ENCODE data around the gene PGM5.

PGM5 gene

GRCh38 chr9:68562461-68562860 lies 206.1 kb downstream of the PGM5 start:
- DNase-seq: no peak
- H3K27me3 ChIP-seq (replicated peaks; ENCODE audit: insufficient read depth, low read length): no peaks in the 10 kb centered on the region
- H3K9me2 ChIP-seq (replicated peaks; ENCODE audit: insufficient read depth, low read length): no peaks in the 10 kb centered on the region
- H3K4me2 ChIP-seq (ENCODE audit: low read depth, low read length): no peak overlapping the region
- TF ChIP-seq EZH2 (optimal IDR thresholded peaks at IDR 0.05; ENCODE audit: low read depth, low read length) (no peak), CTCF (IDR thresholded peaks at IDR 0.05; ENCODE audit: low read length) (no peak), EZH2phosphoT487 (IDR thresholded peaks at IDR 0.05; ENCODE audit: low read length) (no peak)
- H3K79me2 ChIP-seq (ENCODE audit: low read length): no peaks in the 10 kb centered on the region
- no peaks in the 10 kb centered on the region for H3K36me3 ChIP-seq (replicated peaks; ENCODE audit: insufficient read depth, low read length)
- no peaks in the 10 kb centered on the region for H3K9me3 ChIP-seq (replicated peaks; ENCODE audit: insufficient read depth, low read length)
- no peaks in the 10 kb centered on the region for H4K20me1 ChIP-seq (ENCODE audit: insufficient read depth, low read length)
- H3K4me3 ChIP-seq (ENCODE audit: low read length): no peak overlapping the region
- no peak overlapping the region for H3K9ac ChIP-seq (ENCODE audit: low read length)
- H2AFZ ChIP-seq (ENCODE audit: low read length): no peak overlapping the region
- H3F3A ChIP-seq (ENCODE audit: insufficient read depth, low read length): no peaks in the 10 kb centered on the region
- no peaks in the 10 kb centered on the region for H3K4me1 ChIP-seq (ENCODE audit: low read length)
- H3K27ac ChIP-seq (ENCODE audit: low read length): no peak overlapping the region

GRCh38 chr9:68567565-68567964 lies 211.2 kb downstream of the PGM5 start:
- TF ChIP-seq EZH2 (optimal IDR thresholded peaks at IDR 0.05; ENCODE audit: low read depth, low read length) (no peak), CTCF (IDR thresholded peaks at IDR 0.05; ENCODE audit: low read length) (no peak), EZH2phosphoT487 (IDR thresholded peaks at IDR 0.05; ENCODE audit: low read length) (no peak)
- Histone ChIP-seq H4K20me1 (ENCODE audit: insufficient read depth, low read length) (no peaks in the 10 kb centered on the region), H3K9me3 (replicated peaks; ENCODE audit: insufficient read depth, low read length) (no peaks in the 10 kb centered on the region), H3K4me2 (ENCODE audit: low read depth, low read length) (no peak overlapping the region), H3K36me3 (replicated peaks; ENCODE audit: insufficient read depth, low read length) (no peaks in the 10 kb centered on the region), H3K4me1 (ENCODE audit: low read length) (no peaks in the 10 kb centered on the region), H3K27me3 (replicated peaks; ENCODE audit: insufficient read depth, low read length) (no peaks in the 10 kb centered on the region), H2AFZ (ENCODE audit: low read length) (no peak overlapping the region), H3F3A (ENCODE audit: insufficient read depth, low read length) (no peaks in the 10 kb centered on the region), H3K27ac (ENCODE audit: low read length) (no peak overlapping the region), H3K9me2 (replicated peaks; ENCODE audit: insufficient read depth, low read length) (no peaks in the 10 kb centered on the region), H3K4me3 (ENCODE audit: low read length) (no peak overlapping the region), H3K79me2 (ENCODE audit: low read length) (no peaks in the 10 kb centered on the region), H3K9ac (ENCODE audit: low read length) (no peak overlapping the region)
- DNase-seq: no peak

- Histone ChIP-seq H3K4me3 (ENCODE audit: low read length) (no peak overlapping the region), H4K20me1 (ENCODE audit: insufficient read depth, low read length) (no peaks in the 10 kb centered on the region), H3K9me2 (replicated peaks; ENCODE audit: insufficient read depth, low read length) (no peaks in the 10 kb centered on the region), H3K4me1 (ENCODE audit: low read length) (peaks cover 28% of the 10 kb centered on the region), H3K79me2 (ENCODE audit: low read length) (no peaks in the 10 kb centered on the region), H3K4me2 (ENCODE audit: low read depth, low read length) (no peak overlapping the region), H3F3A (ENCODE audit: insufficient read depth, low read length) (peaks cover 15% of the 10 kb centered on the region), H3K36me3 (replicated peaks; ENCODE audit: insufficient read depth, low read length) (no peaks in the 10 kb centered on the region), H3K9ac (ENCODE audit: low read length) (no peak overlapping the region), H3K9me3 (replicated peaks; ENCODE audit: insufficient read depth, low read length) (no peaks in the 10 kb centered on the region), H2AFZ (ENCODE audit: low read length) (no peak overlapping the region), H3K27me3 (replicated peaks; ENCODE audit: insufficient read depth, low read length) (no peaks in the 10 kb centered on the region), H3K27ac (ENCODE audit: low read length) (no peak overlapping the region)
- DNase-seq: no peak
- TF ChIP-seq EZH2 (optimal IDR thresholded peaks at IDR 0.05; ENCODE audit: low read depth, low read length) (no peak), CTCF (IDR thresholded peaks at IDR 0.05; ENCODE audit: low read length) (peak; percentile 38)
These were observed 217.7 kb downstream of the PGM5 start for GRCh38 chr9:68574150-68574549.

All from MM.1S (cell line).